ENCODE results near the gene RAB11FIP5.

RAB11FIP5 gene

DNA sequence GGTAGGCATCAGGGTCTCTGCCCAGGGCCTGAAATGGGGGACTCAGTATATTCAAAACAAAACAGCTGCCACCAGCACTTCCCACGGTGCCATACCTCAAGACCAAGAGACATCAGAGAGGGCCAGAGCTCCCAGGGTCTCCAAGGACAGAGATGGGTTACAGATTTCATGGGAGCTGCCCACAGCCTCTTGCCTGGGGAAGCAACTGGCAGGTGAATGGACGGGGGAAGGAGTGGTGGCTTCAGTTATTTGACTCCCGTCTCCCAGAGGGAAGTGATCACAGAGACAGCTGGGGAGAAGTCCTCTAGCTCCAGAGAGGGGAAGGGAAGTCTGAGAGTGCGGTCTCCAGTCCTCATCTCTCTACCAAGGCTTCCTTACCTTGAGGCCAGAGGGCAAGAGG, 25.4 kb downstream of the RAB11FIP5 start:
- no peak for DNase-seq (ENCODE audit: low spot score)

- peak; percentile 78 for DNase-seq (ENCODE audit: low spot score)
Measured at GRCh38 chr2:73085691-73086090, 27.1 kb downstream of the RAB11FIP5 start.

GRCh38 chr2:73084971-73085370, 27.8 kb downstream of the RAB11FIP5 start:
- DNase-seq (ENCODE audit: low spot score) = no peak

DNA sequence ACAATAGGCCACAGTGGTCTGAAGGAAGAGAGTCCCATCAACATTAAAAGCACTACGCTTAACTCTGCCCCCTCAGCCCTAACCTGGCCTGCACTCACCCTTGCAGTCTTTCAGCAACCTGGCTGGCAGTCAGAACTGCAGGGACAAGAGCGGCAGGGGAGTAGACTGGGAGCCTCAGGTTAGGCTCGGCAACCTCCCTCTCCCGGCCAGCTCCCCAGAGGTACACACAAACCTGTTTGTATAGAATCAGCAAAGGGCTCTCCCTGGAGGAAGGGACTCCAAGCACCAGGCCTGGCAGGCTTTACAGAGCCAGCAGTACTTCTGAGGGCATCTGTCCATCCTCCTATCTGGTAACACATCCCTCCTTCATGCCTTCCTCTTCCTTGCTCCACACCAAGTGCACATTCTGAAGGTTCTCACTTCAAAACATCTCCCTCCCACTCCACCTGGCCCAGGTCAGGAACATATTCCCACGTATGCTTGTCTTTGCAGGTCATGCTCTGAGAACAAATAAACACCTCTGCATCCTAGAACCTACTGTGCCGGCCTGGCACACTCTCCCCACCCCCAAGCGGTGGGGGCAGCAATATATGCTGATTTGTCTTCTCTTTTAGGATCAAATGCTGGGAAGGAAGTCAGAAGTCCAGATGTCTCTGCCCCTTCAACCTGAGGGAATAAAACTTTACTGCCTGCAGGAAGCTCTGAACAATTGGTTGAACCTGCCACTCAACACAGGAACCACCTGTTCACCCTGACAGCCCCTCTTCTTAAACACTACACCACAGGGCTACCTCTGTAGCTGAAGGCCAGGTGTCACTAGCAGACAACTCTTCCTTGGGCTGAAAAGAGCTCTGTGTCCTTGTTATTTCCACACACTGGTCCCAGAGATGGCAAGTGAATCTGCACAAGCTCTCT, 28.6 kb downstream of the RAB11FIP5 start:
- DNase-seq (ENCODE audit: low spot score) = no peak

DNA sequence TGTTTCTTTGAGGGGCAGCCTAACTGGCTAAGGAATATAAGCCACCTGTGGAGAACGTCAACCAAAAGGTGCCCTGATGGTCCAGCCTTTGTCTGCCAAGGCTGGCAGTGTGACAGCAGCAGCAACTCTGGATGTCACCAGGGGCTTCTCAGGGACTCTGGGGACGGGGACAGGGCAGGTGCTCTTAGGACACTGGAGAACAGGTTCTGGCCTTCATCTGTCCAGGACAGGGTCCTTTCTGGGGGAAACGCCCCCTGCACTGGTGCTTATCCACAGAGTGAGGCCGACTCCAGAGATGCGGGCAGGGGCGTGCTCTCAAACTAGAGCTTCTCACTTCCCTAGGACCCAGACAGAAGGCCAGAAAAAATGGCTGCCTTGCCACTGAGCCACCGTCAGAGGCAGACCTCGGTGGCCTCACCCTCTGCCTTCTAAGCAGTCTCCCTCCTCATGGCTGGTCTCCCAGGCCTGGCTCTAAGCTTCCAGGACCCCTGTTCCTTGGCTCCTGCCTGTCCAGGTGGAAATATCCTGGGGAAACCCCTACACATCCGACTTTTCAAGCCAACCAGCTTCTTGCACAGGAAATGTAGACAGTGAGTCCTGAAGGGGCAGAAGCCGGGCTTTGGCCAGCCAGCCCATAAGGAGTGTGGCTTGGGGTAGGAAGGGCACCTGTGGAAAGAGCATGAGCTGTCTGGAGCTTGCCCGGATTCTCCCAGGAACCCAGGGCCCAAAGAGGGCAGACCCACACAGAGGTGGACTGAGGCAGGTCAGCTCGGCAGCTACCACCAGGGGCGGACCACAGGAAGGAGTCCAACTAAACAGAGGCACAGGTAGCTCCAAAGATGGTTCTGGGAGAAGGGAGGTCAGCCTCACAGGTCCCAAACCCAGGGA, 30.0 kb downstream of the RAB11FIP5 start:
- no peak for DNase-seq (ENCODE audit: low spot score)

DNA sequence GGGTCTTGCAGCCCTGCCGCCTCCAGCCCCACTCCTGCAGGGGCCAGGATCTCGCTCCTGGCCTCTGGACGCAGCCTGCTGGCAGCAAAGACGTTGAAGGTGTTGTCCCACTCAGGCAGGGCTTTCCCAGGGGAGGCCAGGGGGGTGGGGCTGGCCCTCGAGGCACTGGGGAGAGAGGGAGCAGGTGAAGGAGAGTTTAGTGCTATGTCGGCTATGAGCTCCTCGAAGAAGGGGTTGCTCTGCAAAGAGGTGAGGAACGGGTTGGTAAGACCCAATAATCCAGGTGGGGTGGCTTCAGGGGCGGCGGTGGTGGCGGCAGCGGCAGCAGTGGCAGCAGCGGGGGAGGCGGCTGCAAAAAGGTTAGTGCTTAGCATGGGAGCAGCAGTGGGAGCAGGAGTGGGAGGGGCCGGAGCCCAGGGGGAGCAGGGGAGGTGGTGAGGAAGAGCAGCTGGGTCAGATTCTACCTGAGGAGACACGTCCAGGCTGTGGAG, 31.5 kb downstream of the RAB11FIP5 start:
- no peak for DNase-seq (ENCODE audit: low spot score)

DNA sequence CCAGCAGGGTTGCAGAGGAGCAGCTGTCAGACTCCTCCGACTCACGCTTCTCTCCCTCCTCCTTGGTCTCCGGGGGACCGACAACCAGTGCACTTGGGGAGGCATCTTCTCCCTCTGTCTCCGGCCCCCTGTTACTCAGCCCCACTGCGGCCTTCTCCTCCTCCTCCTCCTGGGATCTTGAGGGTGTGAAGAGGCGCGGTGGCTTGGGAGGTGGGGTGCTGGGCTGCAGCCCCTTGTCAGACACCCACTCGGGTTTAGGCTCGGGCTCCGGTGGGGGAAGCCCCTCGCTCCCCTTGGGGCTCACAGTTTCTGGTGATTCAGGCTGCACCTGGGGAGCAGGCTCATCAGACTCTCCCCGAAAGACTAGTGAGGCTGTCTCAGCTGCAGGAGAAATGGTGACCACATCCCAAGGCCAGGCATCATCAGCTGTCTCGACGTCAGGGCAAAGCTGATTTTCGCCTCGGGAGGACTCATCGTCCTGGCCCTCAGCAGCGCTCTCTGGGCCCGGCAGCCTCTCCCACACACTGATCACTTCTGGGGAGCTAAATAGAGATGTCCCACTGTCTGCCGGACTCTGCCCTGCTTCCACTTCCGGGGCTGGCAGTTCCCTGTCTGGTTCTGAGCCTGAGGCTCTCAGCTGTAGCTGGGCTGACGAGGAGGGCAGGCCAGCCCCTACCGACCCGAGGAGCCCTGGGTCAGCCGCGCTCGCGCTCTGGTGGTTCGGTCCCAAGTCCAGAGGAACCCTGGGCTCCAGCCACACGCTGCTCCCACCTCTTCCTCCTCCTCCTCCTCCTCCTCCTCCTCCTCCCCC, 32.2 kb downstream of the RAB11FIP5 start:
- DNase-seq (ENCODE audit: low spot score) = no peak

DNA sequence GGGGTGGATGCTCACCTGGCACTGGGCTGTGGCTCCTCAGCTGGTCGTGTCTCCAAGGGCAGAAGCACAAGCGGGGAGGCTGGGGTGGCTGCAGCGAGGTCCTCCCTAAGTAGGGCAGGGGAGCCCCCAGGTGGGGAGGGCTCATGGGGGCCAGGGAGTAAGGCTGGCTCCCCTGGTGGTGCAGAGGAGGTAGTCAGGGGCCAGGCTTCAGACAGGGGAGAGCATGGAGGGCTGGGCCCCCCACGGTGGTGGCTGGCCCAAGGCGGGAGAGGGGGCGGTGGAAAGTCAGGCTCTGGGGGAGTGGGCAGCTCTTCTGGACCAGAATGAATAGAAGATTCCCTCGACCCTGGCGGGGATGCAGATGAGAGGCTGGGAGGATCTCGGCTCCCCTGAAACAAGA, 33.1 kb downstream of the RAB11FIP5 start:
- no peak for DNase-seq (ENCODE audit: low spot score)

DNA sequence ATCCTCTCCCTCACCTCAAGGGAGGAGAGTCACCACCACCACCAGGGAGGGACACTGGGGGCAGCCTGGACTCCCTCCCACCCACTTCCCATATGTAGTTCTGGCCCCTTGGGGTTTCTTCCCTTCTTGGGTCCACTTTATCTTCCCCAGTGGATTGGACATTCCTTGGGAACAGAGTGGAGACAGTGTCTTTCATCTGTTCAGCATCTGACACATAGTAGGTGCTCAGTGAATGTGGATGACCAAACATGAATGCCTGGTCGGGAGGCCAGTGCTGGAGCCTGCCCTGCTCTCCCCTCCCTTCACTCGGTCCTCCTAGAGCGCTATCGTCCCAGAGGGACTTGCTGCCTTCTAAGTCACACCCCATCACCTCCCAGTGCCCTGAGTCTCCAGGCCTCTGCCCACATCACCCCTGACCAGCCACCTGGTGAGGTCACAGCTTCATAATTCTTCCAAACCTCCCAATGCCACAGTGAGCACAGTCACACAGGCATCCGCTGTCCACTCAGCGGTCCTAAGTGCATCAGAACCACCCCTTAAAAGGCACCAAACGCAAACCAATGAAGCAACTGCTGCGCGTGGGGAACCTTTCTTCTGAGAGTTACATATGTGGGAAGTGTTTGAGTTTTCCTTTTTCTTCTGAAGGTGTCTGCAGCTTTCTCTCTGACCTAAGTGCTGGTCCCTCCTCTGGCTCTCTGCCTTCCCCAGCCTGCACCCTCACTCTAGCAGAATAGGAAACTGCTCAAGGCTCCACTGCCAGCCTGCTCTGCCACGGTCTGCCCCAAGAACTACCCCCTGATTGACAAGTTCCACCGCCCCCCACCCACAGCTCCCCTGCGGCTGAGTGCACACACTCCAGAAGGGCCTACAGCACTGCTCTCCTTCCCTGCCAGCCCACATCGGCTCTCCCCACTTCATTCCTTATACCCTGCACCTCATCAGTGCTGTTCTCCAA, 34.0 kb downstream of the RAB11FIP5 start:
- DNase-seq (ENCODE audit: low spot score) = no peak

GRCh38 chr2:73077424-73077795, 35.3 kb downstream of the RAB11FIP5 start:
- DNase-seq (ENCODE audit: low spot score) = no peak

DNA sequence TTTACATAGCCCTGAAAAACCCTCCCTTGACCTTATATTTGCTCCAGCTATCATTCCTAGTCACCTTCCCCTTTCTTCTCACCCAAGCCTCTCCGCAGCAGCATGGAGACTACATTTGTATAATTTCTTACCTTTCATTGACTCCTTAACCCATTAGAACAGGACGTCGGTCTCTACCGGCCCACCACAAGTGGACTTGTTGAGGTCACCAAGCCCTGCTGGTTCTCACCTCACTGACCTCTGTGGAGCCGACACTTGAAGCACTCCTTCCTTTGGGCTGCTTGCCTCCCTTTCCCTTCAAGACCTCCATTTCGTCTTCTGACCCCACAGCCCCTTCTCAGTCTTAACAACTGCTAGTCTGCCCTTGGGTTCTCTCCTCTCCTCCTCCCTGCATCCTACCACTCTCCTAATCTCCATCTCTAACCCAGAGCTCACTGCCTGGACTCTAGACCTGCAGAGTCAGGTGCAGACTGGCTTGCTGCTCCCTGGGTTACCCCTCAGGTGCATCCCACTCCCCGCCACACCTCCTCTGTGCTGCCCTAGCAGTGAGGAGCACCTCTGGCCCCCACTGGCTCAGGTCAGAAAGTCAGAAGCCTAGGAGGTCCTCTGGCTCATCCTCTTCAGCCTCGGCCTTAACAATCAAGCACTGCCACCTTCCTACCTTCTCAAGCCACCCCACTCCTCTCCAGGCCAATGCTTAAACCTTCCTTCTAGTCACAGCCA, 35.9 kb downstream of the RAB11FIP5 start:
- DNase-seq (ENCODE audit: low spot score) = no peak

- no peak for DNase-seq (ENCODE audit: low spot score)
Measured at GRCh38 chr2:73075477-73076373, 37.0 kb downstream of the RAB11FIP5 start.

DNA sequence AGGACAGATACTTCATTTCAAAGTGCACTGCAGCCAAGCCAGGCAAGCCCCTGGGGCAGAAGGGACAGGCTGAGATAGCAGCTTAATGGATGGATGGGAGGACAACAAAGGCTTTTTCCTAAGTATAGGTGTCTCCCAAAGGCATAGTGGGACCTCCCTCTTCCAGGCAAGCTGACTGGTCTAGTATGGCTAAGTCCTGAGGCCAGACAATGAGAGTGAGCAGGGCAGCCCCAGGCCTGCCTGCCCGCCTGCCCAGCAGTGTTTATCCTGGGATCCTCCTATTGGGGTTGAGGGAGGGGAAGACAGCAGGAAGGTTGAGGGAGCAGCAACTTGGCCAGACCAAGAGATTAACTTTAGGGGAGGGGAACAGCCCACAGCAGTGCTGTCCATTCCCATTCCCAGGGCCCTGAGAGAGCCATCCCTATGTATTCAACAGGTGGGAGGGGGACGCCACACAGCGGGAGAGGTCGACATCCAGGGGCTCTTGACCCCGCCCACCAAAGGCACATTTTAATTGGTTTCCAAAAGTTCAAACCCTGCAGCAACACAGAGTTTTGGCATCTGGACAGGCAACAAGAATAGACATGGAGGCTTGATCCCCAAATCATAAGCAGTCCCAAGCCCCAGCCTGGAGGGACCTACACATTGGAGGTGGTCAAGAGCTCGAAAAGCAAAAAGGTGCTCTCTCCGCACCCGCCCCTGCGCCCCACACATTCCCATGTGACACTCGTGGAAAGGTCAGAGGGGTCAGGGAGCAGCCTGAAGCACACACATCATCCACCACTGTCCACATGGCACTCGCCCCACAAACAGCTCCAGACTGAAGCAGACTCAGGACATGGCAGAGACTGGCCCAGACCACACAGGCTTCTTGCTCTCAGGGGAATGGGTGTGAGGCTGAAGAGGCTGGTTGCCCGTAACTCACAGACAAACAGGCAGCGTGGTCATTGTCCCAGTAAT, 38.4 kb downstream of the RAB11FIP5 start:
- no peak for DNase-seq (ENCODE audit: low spot score)

GRCh38 chr2:73072416-73072815, 40.3 kb downstream of the RAB11FIP5 start:
- no peak for DNase-seq (ENCODE audit: low spot score)

- DNase-seq (ENCODE audit: low spot score) = no peak
Measured at GRCh38 chr2:73072129-73072395, 40.7 kb downstream of the RAB11FIP5 start.

DNA sequence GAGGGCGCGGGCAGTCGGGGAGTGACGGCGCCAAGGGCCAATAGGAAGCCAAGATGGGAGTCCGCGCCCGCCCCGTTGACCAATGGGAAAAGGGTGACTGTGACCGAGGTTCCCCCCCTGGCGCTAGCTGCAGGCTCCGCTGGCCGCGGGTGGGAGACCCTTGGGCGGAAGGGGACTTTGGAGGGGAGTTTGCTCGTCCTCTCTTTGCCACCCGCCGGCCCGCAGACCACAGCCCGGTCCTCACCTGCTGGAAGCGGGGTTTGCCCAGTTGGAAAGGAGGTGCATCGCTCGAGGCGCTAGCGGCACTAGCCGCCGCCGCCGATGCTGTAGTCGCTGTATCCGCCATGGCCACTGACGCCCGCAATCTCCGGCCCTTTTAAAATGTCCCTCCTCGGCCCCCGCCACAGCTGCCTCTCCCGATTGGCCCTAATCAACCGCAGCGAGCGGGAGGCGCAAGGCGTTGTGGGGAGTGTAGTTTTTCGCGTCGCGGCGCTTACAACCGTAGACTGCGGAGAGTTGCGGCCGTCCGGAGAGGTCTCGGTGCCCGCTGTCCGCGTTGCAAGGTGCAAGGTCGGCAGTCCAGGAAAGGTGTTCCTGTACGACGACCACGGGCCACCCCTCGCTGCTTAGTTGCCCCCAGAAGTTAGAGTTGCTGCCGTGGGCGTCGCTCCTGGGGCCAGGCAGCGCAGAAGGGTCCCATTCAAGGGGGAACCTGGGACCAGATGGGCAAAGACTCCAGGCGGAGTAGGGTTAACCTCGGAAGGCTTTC, 41.2 kb downstream of the RAB11FIP5 start, which contains the start of gene SFXN5:
TSS of gene SFXN5 (minus strand) at position 353 of the 769 bp plus-strand sequence. CDS start at position 346, 7 bp downstream.
- peak; percentile 98 for DNase-seq (ENCODE audit: low spot score)
